ENCODE data around the gene PPT1.

GRCh38 chr1:40042341-40042740 is 54.7 kb downstream of the PPT1 start:
- TF ChIP-seq CTCF (IDR thresholded peaks at IDR 0.05; ENCODE audit: low read length) (no peak), EZH2 (IDR thresholded peaks at IDR 0.05; ENCODE audit: borderline replicate concordance, low read length) (no peak)
